HG02938 (cell line): ENCODE data around the gene WNT11.

Experiments used
- ATAC-seq: cut with Tn5 transposase; IDR thresholded peaks from one replicate; pipeline ENCODE4 v1.9.1; 2021; ENCODE audit warnings: mild to moderate bottlenecking, moderate library complexity; ENCODE audit not compliant: unreplicated experiment

The WNT11 gene

DNA sequence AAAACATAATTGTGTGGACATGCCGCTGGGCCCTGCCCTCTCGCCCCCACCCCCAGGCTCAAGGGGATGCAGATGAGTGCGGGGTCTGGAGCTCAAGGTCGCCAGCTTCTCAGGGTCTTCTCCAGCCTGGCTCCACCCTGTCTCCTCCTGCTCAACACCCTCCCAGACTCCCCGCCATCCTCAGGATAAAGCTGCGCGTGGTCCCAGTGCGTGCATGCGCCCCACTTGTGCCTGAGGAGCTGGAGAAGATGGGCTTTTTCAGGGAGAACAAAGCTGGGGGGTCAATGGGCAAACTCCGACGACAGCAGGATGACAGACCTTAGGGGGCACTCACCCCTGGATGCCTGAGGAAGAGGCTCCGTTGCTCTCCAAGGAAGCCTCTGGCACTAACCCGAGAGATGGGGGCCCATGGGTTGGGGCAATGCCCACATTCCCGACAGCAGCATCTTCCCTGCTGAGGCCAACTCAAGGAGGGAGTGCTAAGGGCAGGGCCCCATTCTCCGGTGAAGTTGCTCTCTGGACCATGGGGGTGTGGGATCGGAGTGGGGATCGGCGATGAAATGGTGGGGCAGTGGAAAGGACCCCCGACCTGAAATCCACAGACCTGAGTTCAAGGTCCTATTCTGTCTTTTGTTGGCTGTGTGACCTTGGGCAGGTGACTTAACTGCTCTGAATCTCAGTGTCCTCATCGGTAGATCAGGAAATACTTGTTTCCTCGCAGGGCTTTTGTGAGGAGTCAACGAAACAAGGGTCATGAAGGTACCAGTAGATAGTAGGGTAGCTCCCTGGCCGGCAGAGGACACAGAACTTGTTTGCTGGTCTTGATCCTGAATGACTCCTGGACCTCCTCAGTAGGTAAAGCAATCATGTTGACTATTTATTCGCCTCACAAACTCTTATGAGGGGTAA is 47.7 kb downstream of the WNT11 start:
- no peak for ATAC-seq

DNA sequence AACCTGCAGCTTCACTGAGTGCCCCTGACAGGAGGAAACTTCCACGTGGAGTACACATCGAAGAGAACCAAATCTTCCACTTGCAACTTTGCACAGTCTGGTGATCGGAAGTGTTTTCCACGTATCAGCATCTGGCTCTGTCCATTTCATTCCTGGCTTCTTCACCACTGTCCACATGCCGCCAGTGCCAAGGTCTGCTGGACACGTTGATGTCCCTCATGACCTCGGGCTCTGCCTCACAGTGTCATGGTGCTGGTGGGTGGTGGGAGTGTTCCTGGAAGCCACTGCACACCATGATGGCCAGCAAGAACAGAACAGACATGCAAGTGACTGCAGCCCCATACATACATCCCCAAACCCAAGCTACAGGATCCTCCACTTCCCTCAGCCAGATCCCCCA is 48.4 kb downstream of the WNT11 start:
- ATAC-seq, result no peak

DNA sequence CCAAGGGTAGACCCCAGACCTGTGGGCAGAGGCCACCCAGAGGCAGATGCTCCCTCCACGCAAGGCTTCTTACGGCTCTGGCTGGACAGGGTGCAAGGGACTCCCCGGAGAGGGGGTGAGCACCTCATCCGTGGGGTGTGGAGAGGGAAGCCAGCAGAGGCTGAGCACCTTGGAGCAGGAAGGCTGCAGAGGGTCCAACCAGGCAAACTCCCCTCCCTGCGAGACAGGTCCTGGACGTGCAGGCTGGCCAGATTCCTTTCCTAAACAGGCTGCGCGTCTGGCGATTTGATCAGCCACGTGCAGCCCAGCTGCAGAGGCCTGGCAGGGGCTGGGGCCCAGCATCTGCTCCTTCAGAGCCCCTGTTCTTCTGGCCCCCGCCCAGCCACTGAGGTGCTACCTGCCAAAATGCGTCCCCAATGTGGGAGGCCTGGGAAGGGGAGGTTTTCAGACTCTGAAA is 49.3 kb downstream of the WNT11 start:
- no peak for ATAC-seq

DNA sequence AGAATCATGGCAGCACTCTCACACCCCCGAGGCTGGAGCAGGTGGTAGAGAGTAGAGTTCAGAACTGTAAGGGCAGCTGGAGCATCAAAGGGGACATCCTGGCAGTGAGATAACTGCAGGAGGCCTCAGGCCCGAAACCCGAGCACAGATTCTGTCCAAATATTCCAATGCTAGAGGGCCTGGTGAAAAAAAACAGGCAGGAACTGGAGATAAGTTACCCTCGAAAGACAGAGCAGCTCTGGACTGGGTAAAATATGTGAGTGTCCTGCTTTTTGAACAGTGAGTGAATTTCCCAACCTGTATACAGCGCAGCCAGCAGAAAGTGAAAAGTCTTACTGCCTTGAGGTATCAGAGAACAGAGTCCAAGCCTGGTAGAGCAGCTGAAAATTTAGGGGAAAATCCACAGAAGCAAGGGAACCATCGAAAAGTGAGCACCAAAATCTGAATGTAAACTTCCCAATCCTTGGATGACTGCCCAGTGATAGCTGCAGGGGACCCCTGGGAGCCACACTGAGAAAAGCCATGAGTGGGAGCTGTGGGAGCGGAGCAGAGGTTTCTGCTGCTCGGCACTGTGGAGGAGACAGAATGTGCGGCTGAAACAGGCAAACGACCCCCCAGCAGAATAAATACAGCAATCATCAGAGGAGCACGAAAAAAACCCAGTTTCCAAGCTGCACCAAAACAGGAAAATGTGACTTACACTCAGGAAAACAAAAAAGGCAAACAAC is 50.6 kb downstream of the WNT11 start:
- no peak for ATAC-seq

DNA sequence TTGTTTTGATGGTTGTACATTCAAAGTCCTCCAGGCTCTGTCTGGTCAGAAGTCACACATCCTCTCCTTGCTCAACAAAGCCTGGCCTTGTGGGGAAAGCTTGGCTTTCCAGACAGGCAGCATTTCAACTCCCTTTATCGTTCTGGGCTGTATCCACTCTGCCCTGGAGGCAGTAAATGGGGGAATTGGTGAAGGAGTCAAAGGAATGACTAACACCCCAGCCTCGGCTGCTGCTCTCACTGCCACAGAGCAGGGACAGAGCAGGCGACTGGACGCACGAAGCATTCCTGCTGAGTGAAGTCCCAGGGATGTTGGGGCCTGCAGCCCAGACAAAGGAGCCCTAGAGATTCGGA is 52.8 kb downstream of the WNT11 start:
- ATAC-seq, result no peak

DNA sequence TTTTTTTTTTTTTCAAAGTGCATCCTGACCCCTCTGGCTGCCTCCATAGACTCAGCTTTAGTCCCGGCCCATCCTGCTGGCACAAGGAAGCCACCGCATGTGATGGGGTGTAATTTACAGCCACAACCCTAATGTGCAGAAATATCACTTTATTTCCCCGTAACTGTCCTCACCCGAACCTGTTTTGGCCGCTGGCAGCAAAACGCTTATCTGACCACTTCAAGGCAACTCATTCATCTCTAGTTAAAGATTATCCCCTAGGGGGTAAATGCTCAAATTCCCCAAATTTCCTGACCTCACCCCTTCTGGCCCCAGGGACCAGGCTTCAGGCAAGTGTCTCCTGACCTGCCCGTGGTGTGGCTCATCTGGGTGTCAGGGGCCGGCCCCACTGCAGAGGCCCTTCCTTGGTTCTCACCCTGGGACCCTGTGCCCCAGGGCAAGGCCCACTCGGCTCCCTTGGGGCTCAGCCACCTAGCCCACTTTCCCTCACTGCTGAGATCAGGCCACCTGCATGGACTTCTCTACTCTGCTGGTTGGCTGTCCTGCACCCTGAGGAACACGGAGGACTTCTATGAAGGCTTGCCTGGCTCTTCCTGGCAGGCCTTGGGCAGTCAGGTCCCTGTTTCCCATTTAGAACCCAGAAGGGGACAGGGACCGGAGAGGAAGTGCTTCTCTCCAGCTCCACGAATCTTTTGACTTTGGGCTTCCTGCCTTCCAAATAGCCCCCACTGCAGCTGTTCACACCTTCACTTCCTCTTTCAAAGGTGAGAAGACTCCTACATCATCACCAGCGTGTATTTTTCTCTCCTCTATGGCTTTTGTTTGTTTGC is 53.3 kb downstream of the WNT11 start:
- ATAC-seq, result peak; percentile 48

DNA sequence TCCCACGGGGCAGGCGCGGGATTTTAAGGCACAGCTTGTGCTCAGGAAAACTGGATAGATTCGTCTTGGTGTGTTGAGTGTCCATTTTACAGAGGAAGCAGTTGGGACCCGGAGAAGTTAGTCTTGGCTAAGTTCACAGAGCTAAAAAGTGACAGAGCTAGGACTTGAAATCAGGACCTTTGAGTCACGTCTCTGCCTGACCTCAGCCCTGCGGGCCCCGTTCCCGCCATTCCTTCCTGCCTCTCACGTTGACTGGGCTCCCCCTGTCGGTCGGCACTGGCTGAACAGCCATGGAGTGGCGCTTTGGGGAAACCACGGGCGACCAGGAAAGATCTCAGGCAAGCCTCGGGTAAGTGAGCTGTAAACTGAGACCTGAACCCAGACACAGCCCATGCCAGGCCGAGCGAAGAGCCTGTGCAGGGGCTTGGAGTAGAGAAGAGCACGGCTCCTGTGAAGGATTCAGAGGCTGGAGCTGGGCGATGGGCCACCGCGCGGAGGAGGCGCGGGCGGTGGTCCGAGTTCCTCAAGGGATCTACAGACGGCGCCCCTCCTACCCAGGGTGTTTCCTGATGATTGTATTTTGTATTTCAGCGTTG is 54.1 kb downstream of the WNT11 start:
- peak; percentile 51 for ATAC-seq

DNA sequence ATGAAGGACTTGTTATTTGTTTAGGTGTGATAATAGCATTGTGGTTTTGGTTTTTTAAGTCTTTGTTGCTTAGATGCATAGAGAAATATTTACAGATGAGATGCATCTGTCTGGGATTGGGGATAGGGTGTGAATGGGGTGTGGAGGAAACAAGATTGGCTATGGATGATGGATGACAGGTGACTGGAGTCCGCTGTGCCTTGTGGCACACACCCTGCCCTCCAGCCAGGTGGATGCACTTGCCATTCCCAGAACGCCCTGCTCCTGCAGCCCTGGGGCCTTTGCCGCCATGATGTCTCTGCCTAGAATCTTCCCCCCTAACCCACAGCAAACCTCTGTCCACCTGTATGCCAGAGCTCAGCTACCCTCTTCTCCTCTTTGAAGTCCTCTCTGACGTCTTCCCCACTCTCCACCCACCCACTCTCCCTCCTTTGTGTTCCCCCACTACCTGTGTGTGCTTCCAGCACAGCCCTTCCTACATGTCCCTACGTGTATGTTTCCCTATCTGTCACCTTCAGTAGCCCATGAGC is 54.7 kb downstream of the WNT11 start:
- ATAC-seq, result no peak

DNA sequence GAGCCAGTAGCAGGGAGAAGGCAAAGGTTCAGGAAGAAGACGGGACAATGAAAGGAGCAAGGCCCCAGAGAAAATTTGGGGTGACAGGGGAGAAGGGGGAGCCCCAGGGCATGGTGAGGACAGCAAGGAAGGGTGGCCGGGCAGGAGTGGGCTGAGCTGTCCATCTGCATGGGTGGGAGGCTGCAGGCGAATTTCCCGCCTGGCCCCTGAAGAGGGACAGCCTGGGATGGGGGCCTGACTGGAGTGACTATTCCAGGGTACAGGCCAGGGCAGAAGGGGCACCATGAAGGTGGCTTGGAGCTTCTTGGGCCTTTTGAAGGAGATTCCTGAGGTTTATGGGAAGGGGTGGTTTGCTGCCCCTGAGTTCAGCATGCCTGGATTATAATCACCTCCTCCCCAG is 56.2 kb downstream of the WNT11 start:
- ATAC-seq, result no peak

DNA sequence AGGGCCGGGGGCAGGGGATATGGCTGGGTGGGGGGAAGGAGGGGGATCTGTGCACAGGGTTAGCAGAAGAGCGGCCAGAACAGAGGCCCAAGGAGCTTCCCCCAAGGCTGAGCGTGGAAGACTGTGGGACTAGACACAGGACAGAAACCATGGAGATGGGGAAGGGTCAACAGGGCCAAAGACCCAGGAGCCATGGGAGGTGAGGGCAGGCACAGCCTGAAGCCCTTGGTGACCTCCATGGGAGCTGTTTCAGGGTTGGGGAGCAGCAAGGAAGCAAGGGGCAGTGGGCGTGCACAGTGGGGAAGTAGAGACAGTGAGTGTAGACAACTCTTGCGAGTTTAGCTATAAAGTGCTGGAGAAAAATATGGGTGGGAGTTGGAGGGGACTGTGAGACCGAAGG is 56.6 kb downstream of the WNT11 start:
- ATAC-seq, result no peak

DNA sequence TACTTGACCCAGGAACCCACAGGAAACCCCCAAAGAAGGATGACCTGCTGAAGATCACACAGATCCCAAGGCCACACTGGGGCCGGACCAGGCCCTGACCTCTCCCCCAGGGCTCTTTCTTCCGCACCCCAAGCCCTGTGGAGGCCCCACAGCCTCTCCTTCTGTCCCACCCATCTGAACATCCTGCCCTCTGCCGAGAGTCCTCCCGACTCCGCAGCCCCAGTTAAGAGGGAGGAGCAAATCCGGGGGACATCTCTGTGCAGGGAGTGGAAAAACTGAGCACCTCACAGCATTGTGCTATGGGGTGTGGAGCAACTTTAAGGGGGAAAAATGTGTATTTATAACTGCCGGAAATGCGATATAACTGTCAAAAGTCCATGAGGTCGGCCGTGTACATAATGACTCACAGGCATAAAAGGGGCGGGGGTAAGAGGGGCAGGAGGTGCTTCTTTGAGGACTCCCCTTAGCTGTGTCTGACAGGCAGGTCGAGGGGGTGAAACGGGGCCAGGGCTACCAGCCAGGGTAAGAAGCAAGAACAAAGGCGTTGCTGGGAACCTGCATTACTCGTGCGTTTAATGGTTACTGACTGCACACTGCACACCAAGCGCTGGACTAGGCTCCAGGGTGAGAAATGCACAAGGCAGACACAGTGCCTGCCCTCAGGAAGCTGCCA is 57.2 kb downstream of the WNT11 start:
- no peak for ATAC-seq

DNA sequence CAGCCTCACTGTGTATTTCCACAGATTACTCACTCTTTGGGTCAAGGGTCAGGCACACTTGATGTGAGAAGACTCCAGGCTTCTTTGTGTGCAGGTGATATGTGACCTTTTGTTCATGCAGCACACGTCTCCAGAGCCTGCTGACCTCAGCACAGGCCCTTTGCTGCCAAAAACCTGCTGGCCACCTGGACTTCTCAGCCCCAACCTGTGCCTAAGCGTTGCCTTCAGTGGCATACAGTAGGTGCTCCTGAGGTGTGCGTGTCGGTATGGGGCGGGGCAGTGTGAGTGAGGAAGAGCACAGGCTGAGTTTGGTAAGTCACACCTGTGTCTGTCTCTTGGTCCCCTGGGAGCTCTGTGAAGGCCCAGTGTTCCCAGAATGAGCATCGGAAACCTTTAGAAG is 58.1 kb downstream of the WNT11 start:
- no peak for ATAC-seq

DNA sequence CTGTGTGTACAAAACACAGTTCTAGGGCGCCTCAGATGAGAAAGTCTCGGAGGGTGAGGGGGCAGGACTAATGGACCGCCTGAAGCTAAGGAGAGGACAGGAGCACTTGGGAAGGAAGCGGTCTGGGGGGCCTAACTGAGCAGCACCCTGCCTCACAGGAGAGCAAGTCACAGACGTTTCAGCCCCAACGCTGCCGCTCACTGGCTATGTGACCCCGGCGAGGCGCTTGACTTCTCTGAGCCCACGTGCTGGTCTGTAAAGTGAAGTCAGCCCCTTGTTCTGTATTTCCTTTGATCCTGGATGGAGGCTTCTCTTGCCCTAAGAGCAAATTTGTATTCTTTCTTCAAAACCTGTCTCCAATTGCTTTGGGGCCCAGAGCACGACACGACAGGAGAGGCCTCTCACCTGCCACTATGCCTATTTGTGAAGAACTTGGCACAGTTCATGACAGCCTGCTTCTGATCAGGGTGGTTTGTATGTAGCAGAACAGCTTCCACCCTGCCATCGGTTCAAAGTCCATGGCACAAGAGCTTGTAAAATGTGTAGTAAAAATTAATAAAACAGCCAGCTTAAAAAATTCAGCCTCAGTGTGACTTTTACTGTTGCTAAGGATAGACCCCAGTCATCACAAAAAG is 59.1 kb downstream of the WNT11 start:
- ATAC-seq, result no peak

DNA sequence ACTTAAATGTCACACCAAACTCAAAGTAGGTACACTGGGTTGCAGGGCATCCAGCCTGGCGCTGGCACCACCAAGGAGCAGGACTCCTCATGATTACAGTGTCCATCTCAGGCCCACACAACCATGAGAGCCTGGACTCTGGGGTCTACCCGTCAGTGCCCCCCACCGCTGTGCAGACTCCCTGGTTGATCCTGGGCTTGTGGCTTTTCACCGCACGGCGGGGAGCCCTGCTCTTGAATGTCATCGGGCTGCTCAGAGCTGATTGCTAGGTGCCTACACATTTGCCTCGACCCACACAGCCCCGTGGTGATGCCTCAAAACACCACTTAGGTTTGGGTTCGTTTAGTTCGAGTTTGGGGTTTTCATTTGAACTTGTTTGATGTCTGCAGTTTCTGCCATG is 63.0 kb downstream of the WNT11 start:
- ATAC-seq, result no peak

DNA sequence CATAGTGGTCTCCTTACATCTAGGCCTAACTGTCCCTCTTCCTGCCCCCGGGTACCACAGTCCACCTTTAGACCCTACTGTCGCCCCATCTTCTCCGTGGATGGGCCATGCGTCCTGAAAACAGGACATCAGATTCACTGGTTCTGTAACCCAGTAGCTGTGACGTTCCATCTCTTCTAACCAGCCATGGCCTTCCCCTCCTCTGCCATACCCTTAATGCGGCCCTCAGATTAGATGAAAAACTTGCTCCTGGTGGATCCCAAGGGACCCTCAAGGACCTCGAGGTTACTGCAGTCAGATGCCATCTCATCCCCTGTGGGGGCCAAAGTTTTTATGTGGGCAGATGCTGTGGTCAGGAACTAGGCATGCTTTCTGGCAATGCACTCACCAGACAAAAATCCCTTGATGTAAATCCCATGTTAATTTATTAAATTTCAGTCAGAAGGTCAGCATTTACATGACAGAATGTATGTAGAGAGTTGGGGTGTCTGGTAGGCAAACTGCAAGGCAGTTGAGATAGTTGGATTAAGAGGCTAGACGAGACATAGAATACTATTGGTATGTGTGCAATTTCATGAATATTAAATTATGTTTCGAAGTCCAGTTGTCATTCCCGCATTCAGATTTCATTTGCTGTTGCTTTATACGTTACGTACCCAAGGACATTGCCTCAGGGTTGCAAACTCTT is 64.3 kb downstream of the WNT11 start:
- ATAC-seq, result no peak

DNA sequence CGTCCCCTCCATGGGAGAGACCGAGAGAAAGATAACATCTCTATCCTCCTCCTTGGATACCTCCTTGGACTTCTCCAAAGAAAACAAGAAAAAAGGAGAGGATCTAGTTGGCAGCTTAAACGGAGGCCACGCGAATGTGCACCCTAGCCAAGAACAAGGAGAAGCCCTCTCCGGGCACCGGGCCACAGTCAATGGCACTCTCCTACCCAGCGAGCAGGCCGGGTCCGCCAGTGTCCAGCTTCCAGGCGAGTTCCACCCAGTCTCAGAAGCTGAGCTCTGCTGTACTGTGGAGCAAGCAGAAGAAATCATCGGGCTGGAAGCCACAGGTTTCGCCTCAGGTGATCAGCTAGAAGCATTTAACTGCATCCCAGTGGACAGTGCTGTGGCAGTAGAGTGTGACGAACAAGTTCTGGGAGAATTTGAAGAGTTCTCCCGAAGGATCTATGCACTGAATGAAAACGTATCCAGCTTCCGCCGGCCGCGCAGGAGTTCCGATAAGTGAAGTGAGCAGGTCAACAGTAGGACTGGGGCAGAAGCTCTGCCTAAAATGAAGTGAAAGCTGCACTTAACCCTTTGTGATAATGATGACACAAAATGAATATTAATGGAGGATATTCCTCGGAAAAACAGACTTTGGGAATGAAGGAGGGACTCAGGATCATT is 65.3 kb downstream of the WNT11 start:
- ATAC-seq, result no peak

DNA sequence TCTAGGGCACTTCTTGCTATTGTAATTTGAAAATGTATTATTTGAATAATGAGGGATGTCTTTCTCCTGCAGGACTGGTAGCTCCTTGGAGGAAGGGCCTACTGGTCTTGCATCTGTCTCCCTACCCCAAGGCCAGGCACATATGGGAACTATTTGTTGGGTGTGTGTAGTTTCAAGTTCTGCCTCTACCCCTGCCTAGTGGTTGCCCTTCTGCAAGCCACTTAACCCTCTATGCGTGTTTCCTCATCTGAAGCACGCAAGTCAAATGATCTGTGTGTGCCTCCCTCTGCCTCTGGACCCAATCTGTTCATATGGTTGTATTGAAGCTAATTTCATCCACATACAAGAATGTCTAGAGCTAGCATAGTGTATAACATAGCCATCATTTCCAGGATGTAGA is 67.0 kb downstream of the WNT11 start:
- no peak for ATAC-seq
